ENCODE results near the gene PMM1.

DNA sequence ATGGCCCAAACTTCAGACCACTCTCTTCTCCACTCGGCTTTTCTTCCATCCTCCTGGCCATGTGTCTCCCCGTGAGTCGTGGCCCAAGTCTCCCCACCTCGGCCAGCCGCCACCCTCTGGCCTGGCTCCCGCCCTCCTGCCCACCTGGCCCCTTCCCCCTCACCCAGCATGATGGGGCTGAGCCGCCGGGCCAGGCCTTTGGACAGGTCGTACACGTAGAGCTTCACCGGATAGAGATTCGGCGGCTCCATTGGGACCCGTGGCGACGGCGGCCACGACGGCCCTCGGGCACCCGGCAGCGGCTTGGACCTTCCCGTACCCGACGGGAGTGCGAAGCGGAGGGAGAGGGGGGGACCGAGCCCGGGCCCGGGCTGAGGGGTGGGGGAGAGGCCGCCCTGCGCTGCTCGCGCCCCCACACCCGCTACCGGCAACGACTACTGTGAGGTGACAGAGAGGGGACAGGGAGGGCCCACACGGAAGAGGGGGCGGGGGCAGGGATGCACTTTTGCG lies 31.0 kb upstream of the PMM1 start, which contains the start of gene DESI1:
- TF ChIP-seq POLR2AphosphoS5 (IDR thresholded peaks at IDR 0.05; ENCODE audit: low read depth, low read length) (peak; percentile 53; the same call in 1 of the 2 replicates), TCF7L2 (IDR thresholded peaks at IDR 0.05; ENCODE audit: low read depth, low read length) (no peak)
- TF ChIP-seq, protein P1, sequence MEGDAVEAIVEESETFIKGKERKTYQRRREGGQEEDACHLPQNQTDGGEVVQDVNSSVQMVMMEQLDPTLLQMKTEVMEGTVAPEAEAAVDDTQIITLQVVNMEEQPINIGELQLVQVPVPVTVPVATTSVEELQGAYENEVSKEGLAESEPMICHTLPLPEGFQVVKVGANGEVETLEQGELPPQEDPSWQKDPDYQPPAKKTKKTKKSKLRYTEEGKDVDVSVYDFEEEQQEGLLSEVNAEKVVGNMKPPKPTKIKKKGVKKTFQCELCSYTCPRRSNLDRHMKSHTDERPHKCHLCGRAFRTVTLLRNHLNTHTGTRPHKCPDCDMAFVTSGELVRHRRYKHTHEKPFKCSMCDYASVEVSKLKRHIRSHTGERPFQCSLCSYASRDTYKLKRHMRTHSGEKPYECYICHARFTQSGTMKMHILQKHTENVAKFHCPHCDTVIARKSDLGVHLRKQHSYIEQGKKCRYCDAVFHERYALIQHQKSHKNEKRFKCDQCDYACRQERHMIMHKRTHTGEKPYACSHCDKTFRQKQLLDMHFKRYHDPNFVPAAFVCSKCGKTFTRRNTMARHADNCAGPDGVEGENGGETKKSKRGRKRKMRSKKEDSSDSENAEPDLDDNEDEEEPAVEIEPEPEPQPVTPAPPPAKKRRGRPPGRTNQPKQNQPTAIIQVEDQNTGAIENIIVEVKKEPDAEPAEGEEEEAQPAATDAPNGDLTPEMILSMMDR (IDR thresholded peaks at IDR 0.05), result no peak
